ENCODE measurements around the gene OR52B6.
"Not testable (repeated sequence)": the region's sequence is repeated elsewhere in the genome, so short reads cannot be mapped to it uniquely, and the experiment has no call there.

The OR52B6 gene

GRCh38 chr11:5596607-5597201, 16.0 kb downstream of the OR52B6 start, which contains the start of gene TRIM6:
Gene TRIM6, plus strand, starts transcription at chr11:5596637. Its CDS starts 261 bp downstream, at chr11:5596898.
- DNase-seq (ENCODE audit: low read depth), result no peak

GRCh38 chr11:5597953-5598352, 17.3 kb downstream of the OR52B6 start:
- DNase-seq (ENCODE audit: low read depth), result no peak

- DNase-seq (ENCODE audit: low read depth), result peak; percentile 60
Measured at GRCh38 chr11:5600374-5600851, 19.7 kb downstream of the OR52B6 start.

- DNase-seq (ENCODE audit: low read depth), result not testable (repeated sequence)
Measured at GRCh38 chr11:5602791-5603190, 22.1 kb downstream of the OR52B6 start.

GRCh38 chr11:5603326-5603725, 22.6 kb downstream of the OR52B6 start:
- no peak for DNase-seq (ENCODE audit: low read depth)

GRCh38 chr11:5604896-5605295, 24.2 kb downstream of the OR52B6 start:
- DNase-seq (ENCODE audit: low read depth), result no peak

GRCh38 chr11:5605849-5606248, 25.2 kb downstream of the OR52B6 start:
- peak; percentile 81 for DNase-seq (ENCODE audit: low read depth)

- no peak for DNase-seq (ENCODE audit: low read depth)
Measured at GRCh38 chr11:5608808-5609207, 28.1 kb downstream of the OR52B6 start.

GRCh38 chr11:5610446-5610845, 29.8 kb downstream of the OR52B6 start:
- no peak for DNase-seq (ENCODE audit: low read depth)

GRCh38 chr11:5611627-5612026, 30.9 kb downstream of the OR52B6 start:
- DNase-seq (ENCODE audit: low read depth), result no peak

- peak; percentile 63 for DNase-seq (ENCODE audit: low read depth)
Measured at GRCh38 chr11:5618807-5619206, 38.1 kb downstream of the OR52B6 start.

- peak; percentile 71 for DNase-seq (ENCODE audit: low read depth)
Measured at GRCh38 chr11:5620651-5621521, 40.2 kb downstream of the OR52B6 start.

- no peak for DNase-seq (ENCODE audit: low read depth)
Measured at GRCh38 chr11:5621580-5621979, 40.9 kb downstream of the OR52B6 start.

GRCh38 chr11:5622802-5623201, 42.1 kb downstream of the OR52B6 start:
- DNase-seq (ENCODE audit: low read depth), result no peak

- no peak for DNase-seq (ENCODE audit: low read depth)
Measured at GRCh38 chr11:5624489-5625279, 44.0 kb downstream of the OR52B6 start, which contains the start of gene TRIM34. Gene TRIM34, plus strand, starts transcription at chr11:5625001. Its CDS starts 7,331 bp downstream, at chr11:5632332.

GRCh38 chr11:5625281-5625680, 44.6 kb downstream of the OR52B6 start:
- DNase-seq (ENCODE audit: low read depth), result no peak

GRCh38 chr11:5626196-5626595, 45.5 kb downstream of the OR52B6 start:
- DNase-seq (ENCODE audit: low read depth), result no peak

- no peak for DNase-seq (ENCODE audit: low read depth)
Measured at GRCh38 chr11:5631417-5631816, 50.7 kb downstream of the OR52B6 start.
